Measurements from ENCODE around the gene TRAPPC3. TPM values are rescaled to one million over a fixed set of nuclear protein-coding genes. Genes with fewer than 3 reads are reported as not detected.

TRAPPC3 gene
- total RNA-seq, 1 experiment from 2014 or later, result 64.6 TPM

GRCh38 chr1:36087233-36088123, 61.8 kb downstream of the TRAPPC3 start:
- ATAC-seq, result no peak

More at GRCh38 chr1:36087233-36088123, 61.8 kb downstream of the TRAPPC3 start:
- Histone ChIP-seq H3K27me3 (ENCODE audit: insufficient read depth, low read length) (no peaks in the 10 kb centered on the region), H3K9me3 (ENCODE audit: control insufficient read depth in 1 of 2, insufficient read depth in 1 of 2, low read depth in 1 of 2, low read length in 2 of 2) (no peaks in the 10 kb centered on the region), H3K9ac (ENCODE audit: low read length) (no peak overlapping the region), H3K4me3 (replicated peaks in 1 of 2; ENCODE audit: low read depth in 1 of 2, low read length in 2 of 2) (no peak overlapping the region), H3K36me3 (ENCODE audit: control insufficient read depth in 1 of 2, insufficient read depth in 2 of 2, low read length in 2 of 2) (peaks cover 4 to 10% of the 10 kb centered on the region in 2 experiments; a peak in 2 of 4 replicates), H3K4me2 (ENCODE audit: low read length) (no peak overlapping the region; the same call in 1 of the 2 replicates), H3K4me1 (ENCODE audit: control insufficient read depth in 1 of 2, insufficient read depth in 2 of 2, low read length in 2 of 2) (peaks cover 0 to 15% of the 10 kb centered on the region in 2 experiments; a peak in 2 of 4 replicates), H2AFZ (ENCODE audit: low read depth, low read length, poor library complexity, severe bottlenecking) (no peak overlapping the region), H3K9me2 (ENCODE audit: insufficient read depth) (no peaks in the 10 kb centered on the region), H4K20me1 (ENCODE audit: insufficient read depth) (no peaks in the 10 kb centered on the region), H3K27ac (ENCODE audit: low read depth, low read length) (no peak overlapping the region), H3K79me2 (ENCODE audit: insufficient read depth, low read length) (peaks cover 24% of the 10 kb centered on the region)
- POLR2A ChIA-PET, result no interaction called here
- BruUV-seq (replicated peaks), result no TSS peak
- CTCF ChIA-PET, result no interaction called here
- TF ChIP-seq JUND (IDR thresholded peaks at IDR 0.05), result no peak
- no peak for TF ChIP-seq CEBPB (IDR thresholded peaks at IDR 0.05; ENCODE audit: low read depth)
- no peak for TF ChIP-seq SIN3A (IDR thresholded peaks at IDR 0.05; ENCODE audit: low read depth)
- no peak for TF ChIP-seq CBX3 (IDR thresholded peaks at IDR 0.05; ENCODE audit: low read depth)
- TF ChIP-seq ZNF274 (IDR thresholded peaks at IDR 0.05; ENCODE audit: low read depth, low read length), result no peak
- no peak for TF ChIP-seq SRF (IDR thresholded peaks at IDR 0.05; ENCODE audit: low read depth)
- TF ChIP-seq EZH2phosphoT487 (IDR thresholded peaks at IDR 0.05; ENCODE audit: borderline replicate concordance), result no peak
- no peak for TF ChIP-seq FOSL1 (IDR thresholded peaks at IDR 0.05; ENCODE audit: low read depth)
- no peak for TF ChIP-seq YY1 (IDR thresholded peaks at IDR 0.05; ENCODE audit: extremely low read depth, insufficient replicate concordance, low read depth, low read length)
- TF ChIP-seq TCF7L2 (IDR thresholded peaks at IDR 0.05; ENCODE audit: borderline replicate concordance, extremely low read depth, insufficient read depth, insufficient read length), result no peak
- RAD21 ChIA-PET (ENCODE audit: low non-redundant PET in 1 of 2, low total read pairs in 2 of 2, uncharacterized antibody in 2 of 2, unreplicated experiment in 2 of 2), result interaction anchor here (0.6 to 0.7 kb wide), 2 partner anchors 48 to 220 kb away, joined by 3 read pairs; no protein-coding TSS in a partner anchor
- DNase-seq (ENCODE audit: low read depth, low spot score), result no peak
- intact Hi-C loops (cut with micrococcal nuclease), result loop anchor here (2.0 to 10.0 kb wide), 2 partner anchors 157 to 233 kb away; partner anchors contain the start of gene AGO3

Other genes with a start within 250 kb of the TRAPPC3 start
- gene AGO3, start 218.4 kb downstream of the TRAPPC3 start, total RNA-seq (2021; ENCODE audit: unreplicated experiment), result 26.9 TPM
- not detected for gene TEKT2, start 65.4 kb downstream of the TRAPPC3 start, total RNA-seq (2021; ENCODE audit: unreplicated experiment)
- 28.2 TPM for gene ADPRS, start 60.6 kb downstream of the TRAPPC3 start, total RNA-seq (2021; ENCODE audit: unreplicated experiment)
- 0.05 TPM for gene COL8A2, start 24.3 kb downstream of the TRAPPC3 start, total RNA-seq (2021; ENCODE audit: unreplicated experiment)
- 71.8 TPM for gene MAP7D1, start 6.7 kb upstream of the TRAPPC3 start, total RNA-seq (2021; ENCODE audit: unreplicated experiment)
- gene THRAP3, start 75.0 kb upstream of the TRAPPC3 start, total RNA-seq (2021; ENCODE audit: unreplicated experiment), result 144 TPM
- gene SH3D21, start 156.9 kb upstream of the TRAPPC3 start, total RNA-seq (2021; ENCODE audit: unreplicated experiment), result 9.3 TPM
- 25.1 TPM for gene EVA1B, start 174.2 kb upstream of the TRAPPC3 start, total RNA-seq (2021; ENCODE audit: unreplicated experiment)
- gene STK40, start 236.4 kb upstream of the TRAPPC3 start, total RNA-seq (2021; ENCODE audit: unreplicated experiment), result 33.9 TPM
- 49.5 TPM for gene LSM10, start 248.4 kb upstream of the TRAPPC3 start, total RNA-seq (2021; ENCODE audit: unreplicated experiment)